Measurements from ENCODE around the gene IL7R. TPM values are rescaled to one million over a fixed set of nuclear protein-coding genes. Genes with fewer than 3 reads are reported as not detected.
"Not testable (repeated sequence)": the region's sequence is repeated elsewhere in the genome, so short reads cannot be mapped to it uniquely, and the experiment has no call there.

The IL7R gene
- total RNA-seq, 6 experiments from 2014 or later: 0.75 to 7.4 (median 2.2) TPM

- Histone ChIP-seq H3K9me3 (no peaks in the 10 kb centered on the region), H3K4me1 (no peaks in the 10 kb centered on the region), H3K36me3 (no peaks in the 10 kb centered on the region), H3K4me3 (no peak overlapping the region), H3K27me3 (no peaks in the 10 kb centered on the region), H3K27ac (no peak overlapping the region)
- intact Hi-C loops (cut with DNase I): no loop called here
- no peak for TF ChIP-seq POLR2A (IDR thresholded peaks at IDR 0.05)
- no peak for TF ChIP-seq CTCF (IDR thresholded peaks at IDR 0.05)
- DNase-seq (no peak), ATAC-seq (no peak)
Measured at GRCh38 chr5:35842856-35843255, 13.8 kb upstream of the IL7R start.

- ATAC-seq; intact Hi-C loops (cut with DNase I): not testable (repeated sequence)
- WGBS (ENCODE audit: insufficient coverage, low coverage, low lambda C conversion rate, missing lambda C conversion rate): no CpG with 5 or more reads among the region's 2 CpGs
Measured at GRCh38 chr5:35845508-35845907, 11.2 kb upstream of the IL7R start.

GRCh38 chr5:35847491-35847890 lies 9.2 kb upstream of the IL7R start:
- ATAC-seq (no peak), DNase-seq (no peak)
- H3K27ac ChIP-seq: no peak overlapping the region
- no peaks in the 10 kb centered on the region for H3K9me3 ChIP-seq
- no peaks in the 10 kb centered on the region for H3K4me1 ChIP-seq
- intact Hi-C loops (cut with DNase I): no loop called here
- TF ChIP-seq CTCF (IDR thresholded peaks at IDR 0.05) (no peak), POLR2A (IDR thresholded peaks at IDR 0.05) (no peak)
- no peaks in the 10 kb centered on the region for H3K27me3 ChIP-seq
- no peak overlapping the region for H3K4me3 ChIP-seq
- H3K36me3 ChIP-seq: no peaks in the 10 kb centered on the region

More at GRCh38 chr5:35845508-35845907, 11.2 kb upstream of the IL7R start:
- H3K4me1 ChIP-seq, H3K27me3 ChIP-seq, H3K27ac ChIP-seq, H3K9me3 ChIP-seq, H3K4me3 ChIP-seq, DNase-seq, H3K36me3 ChIP-seq: not testable (repeated sequence)

GRCh38 chr5:35847961-35848360 lies 8.7 kb upstream of the IL7R start:
- H3K27ac ChIP-seq: no peak overlapping the region
- DNase-seq: no peak
- no peaks in the 10 kb centered on the region for H3K36me3 ChIP-seq
- 52% methylated on average over 3 of the region's 3 CpGs for WGBS (ENCODE audit: insufficient coverage, low coverage, low lambda C conversion rate, missing lambda C conversion rate)
- H3K9me3 ChIP-seq: no peaks in the 10 kb centered on the region
- no peaks in the 10 kb centered on the region for H3K4me1 ChIP-seq
- H3K27me3 ChIP-seq: no peaks in the 10 kb centered on the region
- ATAC-seq: no peak
- no peak overlapping the region for H3K4me3 ChIP-seq
- no peak for TF ChIP-seq CTCF (IDR thresholded peaks at IDR 0.05)
- TF ChIP-seq POLR2A (IDR thresholded peaks at IDR 0.05): no peak
- intact Hi-C loops (cut with DNase I): no loop called here

- 66% methylated on average over 5 of the region's 6 CpGs for WGBS (ENCODE audit: insufficient coverage, low coverage, low lambda C conversion rate, missing lambda C conversion rate)
- Histone ChIP-seq H3K4me3 (no peak overlapping the region), H3K27ac (no peak overlapping the region), H3K27me3 (no peaks in the 10 kb centered on the region), H3K4me1 (no peaks in the 10 kb centered on the region), H3K9me3 (no peaks in the 10 kb centered on the region), H3K36me3 (no peaks in the 10 kb centered on the region)
- DNase-seq: no peak
- ATAC-seq: no peak
- intact Hi-C loops (cut with DNase I): no loop called here
- TF ChIP-seq CTCF (IDR thresholded peaks at IDR 0.05): no peak
- no peak for TF ChIP-seq POLR2A (IDR thresholded peaks at IDR 0.05)
Measured at GRCh38 chr5:35849860-35850259, 6.8 kb upstream of the IL7R start.

All from right lobe of liver (tissue), 6 donors.